HG03139 (cell line): Measurements from ENCODE around the gene GREM1.

Source experiments
- ATAC-seq: cut with Tn5 transposase; IDR thresholded peaks from one replicate; pipeline ENCODE4 v1.9.1; 2021; ENCODE audit not compliant: unreplicated experiment

The GREM1 gene

GRCh38 chr15:32717426-32718226 is at the start of gene GREM1:
Gene GREM1 (plus strand): TSS chr15:32718004. CDS start chr15:32730691, 12,687 bp downstream.
- no peak for ATAC-seq

DNA sequence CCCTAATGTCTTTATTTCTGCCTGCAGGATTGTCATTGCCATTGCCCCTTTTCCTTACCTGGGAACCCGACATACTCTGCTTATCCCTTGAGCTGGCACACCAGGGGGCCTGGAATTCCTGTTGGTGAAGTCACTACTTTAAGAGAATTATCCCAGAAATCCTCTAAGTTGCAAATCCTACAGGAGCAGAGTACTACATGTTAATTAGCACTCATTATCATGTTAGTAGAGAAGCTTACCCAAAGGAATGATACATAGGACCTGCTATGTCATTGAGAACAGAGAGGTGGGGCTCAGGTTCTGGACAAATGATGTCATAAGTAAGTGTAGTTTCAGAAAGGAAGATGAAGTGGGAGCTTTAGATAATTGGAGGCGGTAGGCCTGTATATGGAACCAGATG is 48.9 kb upstream of the GREM1 start:
- no peak for ATAC-seq

GRCh38 chr15:32669896-32670611 is 47.8 kb upstream of the GREM1 start:
- no peak for ATAC-seq

DNA sequence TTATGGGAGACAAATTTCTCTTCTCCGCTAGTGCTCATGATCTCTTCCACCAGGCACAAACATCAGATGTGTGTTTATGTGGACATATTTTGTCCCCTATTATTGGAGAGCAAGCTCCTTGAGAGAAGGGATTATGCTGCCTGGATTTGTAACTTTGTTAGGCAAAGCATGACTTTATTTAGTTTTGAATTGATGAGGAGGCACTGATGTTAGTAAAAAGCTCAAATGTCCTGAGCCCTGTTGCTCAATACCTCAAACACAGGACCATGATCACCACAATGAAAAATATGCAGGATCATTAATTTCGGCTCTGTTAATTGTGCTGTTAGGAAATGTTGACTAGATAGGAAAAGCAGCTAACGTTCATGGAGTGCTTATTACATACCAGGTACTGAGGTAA is 47.2 kb upstream of the GREM1 start:
- no peak for ATAC-seq

- no peak for ATAC-seq
These were observed 46.2 kb upstream of the GREM1 start for GRCh38 chr15:32671339-32672325.

- ATAC-seq, result no peak
These were observed 43.1 kb upstream of the GREM1 start for GRCh38 chr15:32674681-32675080.

GRCh38 chr15:32675466-32675865 is 42.3 kb upstream of the GREM1 start:
- no peak for ATAC-seq

DNA sequence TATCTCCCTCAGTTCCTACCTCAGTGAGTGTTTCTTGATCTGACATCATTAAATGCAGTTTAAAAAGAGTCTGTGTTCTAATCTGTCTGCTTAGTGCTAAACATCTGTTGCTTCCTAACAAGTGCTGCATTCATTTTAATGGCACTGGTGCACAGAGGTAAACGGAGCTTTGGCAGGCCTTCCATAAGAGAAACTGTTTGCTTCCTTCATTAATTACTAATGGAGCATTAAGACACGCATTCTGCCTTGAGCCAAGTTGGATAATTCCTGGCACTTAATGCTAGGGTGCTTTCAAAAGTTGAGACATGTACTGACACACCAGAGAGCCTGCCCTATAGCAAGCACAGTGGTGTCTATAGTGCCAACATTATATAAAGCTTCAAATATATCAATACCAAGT is 41.6 kb upstream of the GREM1 start:
- ATAC-seq, result no peak

DNA sequence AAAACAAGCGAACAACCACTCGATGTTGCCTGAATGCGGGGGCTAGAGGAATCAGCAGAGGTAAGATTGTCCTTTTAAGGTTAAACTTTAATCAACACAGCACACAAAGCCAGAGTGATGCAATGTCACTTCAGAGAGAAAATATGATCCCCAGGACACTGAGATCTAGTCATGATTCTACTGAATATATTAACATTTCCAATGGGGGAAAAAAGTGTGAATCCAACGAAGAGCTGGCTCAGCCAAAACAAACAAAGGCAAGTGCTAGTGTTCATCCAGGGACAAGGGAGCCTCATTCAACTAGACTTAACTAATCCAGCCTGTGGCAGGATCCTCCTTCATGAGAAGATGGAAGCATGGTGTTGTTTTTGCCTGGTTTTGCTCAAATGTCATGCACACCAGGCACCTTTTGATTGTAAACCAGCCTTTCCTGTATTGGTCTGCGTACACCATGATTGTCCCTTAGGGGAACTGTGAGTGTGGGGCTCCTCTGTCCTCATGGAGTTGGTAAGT is 40.5 kb upstream of the GREM1 start:
- no peak for ATAC-seq

GRCh38 chr15:32679298-32679690 is 38.5 kb upstream of the GREM1 start:
- ATAC-seq, result no peak

GRCh38 chr15:32682569-32682968 is 35.2 kb upstream of the GREM1 start:
- ATAC-seq, result no peak

DNA sequence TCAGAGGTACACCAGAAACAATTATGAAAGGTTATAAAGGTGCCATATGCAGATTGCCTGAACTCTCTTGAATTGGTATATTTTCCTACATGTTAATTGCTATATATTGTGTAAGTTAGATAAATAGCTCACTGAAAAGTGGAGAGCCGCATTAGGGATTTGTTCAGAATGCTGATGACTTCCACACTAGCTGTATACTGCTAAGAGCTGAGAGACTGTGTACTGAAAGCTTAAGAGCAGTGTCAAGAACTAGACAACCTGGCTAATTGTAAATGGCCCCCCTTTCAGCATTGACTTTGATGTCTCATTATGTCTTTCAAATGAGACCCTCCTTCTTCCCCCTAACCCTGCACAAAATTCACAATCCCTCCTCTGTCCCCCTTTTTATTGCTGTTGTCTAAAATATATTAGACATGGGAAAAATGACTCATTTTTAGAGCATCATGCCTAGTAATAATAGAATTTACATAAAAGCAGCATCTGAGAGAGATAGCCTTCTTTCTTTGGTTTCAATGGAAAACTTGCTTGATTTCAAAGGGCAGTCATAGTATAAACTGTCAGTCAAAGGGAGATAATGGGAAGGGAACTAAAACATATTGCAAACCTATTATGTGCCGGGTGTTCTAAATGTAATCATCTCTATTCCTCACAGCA is 34.7 kb upstream of the GREM1 start:
- no peak for ATAC-seq

GRCh38 chr15:32683906-32684584 is 33.8 kb upstream of the GREM1 start:
- no peak for ATAC-seq

- no peak for ATAC-seq
These were observed 32.2 kb upstream of the GREM1 start for GRCh38 chr15:32685576-32685975.

GRCh38 chr15:32687556-32687955 is 30.2 kb upstream of the GREM1 start:
- ATAC-seq, result no peak

DNA sequence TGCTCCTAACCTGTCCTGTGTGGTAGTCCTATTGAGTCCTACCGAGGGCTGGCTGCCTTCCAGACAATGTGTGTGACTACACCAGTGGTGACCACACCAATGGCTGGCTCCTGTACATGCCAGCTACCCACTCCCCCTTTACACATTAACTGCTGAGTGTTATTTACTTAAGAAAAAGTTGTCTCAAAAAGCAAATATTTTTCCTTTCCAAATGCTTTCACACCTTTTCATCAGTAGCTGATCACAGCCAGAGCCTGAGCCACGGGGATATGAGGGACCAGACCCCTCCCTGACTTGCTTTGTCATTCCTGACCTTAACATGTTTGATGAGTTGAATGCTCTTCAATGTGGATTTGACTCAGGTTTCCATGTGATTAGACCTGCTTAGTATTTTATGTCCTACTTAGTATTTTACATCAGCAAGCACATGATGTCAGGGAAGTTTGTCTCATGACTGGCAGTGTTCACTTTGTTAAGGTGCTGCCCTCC is 29.6 kb upstream of the GREM1 start:
- no peak for ATAC-seq

GRCh38 chr15:32690941-32691688 is 26.7 kb upstream of the GREM1 start:
- no peak for ATAC-seq

DNA sequence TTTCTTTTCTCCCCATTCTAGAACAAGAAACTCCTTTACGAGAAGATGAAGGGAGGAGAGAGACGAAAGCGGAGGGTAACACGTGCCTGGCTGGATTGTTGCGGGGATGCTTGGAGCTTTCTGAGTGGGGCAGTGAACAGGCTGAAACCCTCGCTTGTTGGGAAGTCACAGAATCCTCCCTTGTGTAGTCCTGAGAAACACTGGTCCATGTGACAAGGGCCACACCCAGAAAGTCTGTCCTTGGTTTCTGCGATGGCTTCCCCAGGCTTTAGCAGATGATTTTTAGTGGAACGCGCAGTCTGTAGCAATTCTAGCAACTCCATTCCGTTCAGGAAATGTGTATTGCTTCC is 26.1 kb upstream of the GREM1 start:
- ATAC-seq, result no peak

- ATAC-seq, result no peak
These were observed 25.5 kb upstream of the GREM1 start for GRCh38 chr15:32692286-32692685.
